ENCODE measurements around the gene KCTD6.
A peak's percentile ranks its signal among the peaks of the same experiment; 100 is the strongest.

Gene KCTD6

GRCh38 chr3:58469096-58469495 lies 22.8 kb upstream of the KCTD6 start:
- Histone ChIP-seq H3K4me1 (peaks cover 4% of the 10 kb centered on the region), H3K9me3 (ENCODE audit: control insufficient read depth, low read length) (no peaks in the 10 kb centered on the region), H3K4me3 (ENCODE audit: low read depth, low read length) (no peak overlapping the region), H3K4me2 (ENCODE audit: low read length) (no peak overlapping the region), H3K9ac (no peak overlapping the region), H3K79me2 (no peaks in the 10 kb centered on the region), H3K27ac (no peak overlapping the region), H3K27me3 (ENCODE audit: control insufficient read depth, insufficient read depth, low read length) (no peaks in the 10 kb centered on the region), H3K36me3 (ENCODE audit: control insufficient read depth, insufficient read depth, low read length) (no peaks in the 10 kb centered on the region), H2AFZ (no peak overlapping the region)
- TF ChIP-seq, protein P1, sequence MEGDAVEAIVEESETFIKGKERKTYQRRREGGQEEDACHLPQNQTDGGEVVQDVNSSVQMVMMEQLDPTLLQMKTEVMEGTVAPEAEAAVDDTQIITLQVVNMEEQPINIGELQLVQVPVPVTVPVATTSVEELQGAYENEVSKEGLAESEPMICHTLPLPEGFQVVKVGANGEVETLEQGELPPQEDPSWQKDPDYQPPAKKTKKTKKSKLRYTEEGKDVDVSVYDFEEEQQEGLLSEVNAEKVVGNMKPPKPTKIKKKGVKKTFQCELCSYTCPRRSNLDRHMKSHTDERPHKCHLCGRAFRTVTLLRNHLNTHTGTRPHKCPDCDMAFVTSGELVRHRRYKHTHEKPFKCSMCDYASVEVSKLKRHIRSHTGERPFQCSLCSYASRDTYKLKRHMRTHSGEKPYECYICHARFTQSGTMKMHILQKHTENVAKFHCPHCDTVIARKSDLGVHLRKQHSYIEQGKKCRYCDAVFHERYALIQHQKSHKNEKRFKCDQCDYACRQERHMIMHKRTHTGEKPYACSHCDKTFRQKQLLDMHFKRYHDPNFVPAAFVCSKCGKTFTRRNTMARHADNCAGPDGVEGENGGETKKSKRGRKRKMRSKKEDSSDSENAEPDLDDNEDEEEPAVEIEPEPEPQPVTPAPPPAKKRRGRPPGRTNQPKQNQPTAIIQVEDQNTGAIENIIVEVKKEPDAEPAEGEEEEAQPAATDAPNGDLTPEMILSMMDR (IDR thresholded peaks at IDR 0.05) = no peak

DNA sequence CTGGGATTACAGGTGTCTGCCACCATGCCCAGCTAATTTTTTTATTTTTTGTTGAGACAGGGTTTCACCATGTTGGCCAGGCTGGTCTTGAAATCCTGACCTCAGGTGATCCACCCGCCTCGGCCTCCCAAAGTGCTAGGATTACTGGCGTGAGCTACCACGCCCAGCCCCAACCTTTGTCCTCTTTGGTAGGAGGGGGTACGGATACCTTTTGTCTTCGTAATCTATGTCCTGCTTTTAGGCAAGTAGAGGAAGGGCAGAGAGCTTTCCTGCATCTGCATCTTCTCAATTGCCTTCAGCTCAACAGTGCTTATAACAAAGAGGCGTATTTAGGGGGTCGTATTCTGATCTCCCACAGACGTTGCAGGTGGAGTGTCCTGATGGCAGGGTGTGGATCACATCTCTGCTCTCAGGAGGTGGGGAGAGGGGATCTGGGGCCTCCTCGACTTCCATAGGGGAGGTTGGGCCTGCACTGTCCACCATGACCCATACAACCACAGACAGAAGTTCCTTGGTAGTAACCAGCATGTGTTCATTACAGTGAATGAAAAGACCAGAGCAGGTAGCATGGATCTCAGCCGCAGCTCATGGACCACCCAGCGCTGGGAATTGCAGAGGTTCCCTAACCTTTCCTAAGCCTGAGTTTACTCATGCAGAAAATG lies 21.4 kb upstream of the KCTD6 start:
- Histone ChIP-seq H3K9ac (no peak overlapping the region), H3K79me2 (no peaks in the 10 kb centered on the region), H3K4me1 (peaks cover 4% of the 10 kb centered on the region), H3K27me3 (ENCODE audit: control insufficient read depth, insufficient read depth, low read length) (no peaks in the 10 kb centered on the region), H3K4me3 (ENCODE audit: low read depth, low read length) (no peak overlapping the region), H2AFZ (peak overlapping the region; percentile 52), H3K27ac (no peak overlapping the region), H3K4me2 (ENCODE audit: low read length) (no peak overlapping the region), H3K36me3 (ENCODE audit: control insufficient read depth, insufficient read depth, low read length) (no peaks in the 10 kb centered on the region), H3K9me3 (ENCODE audit: control insufficient read depth, low read length) (no peaks in the 10 kb centered on the region)
- TF ChIP-seq, protein P1 (IDR thresholded peaks at IDR 0.05) = no peak

GRCh38 chr3:58471025-58471887 lies 20.6 kb upstream of the KCTD6 start:
- no peak overlapping the region for H3K4me2 ChIP-seq (ENCODE audit: low read length)
- H3K79me2 ChIP-seq = no peaks in the 10 kb centered on the region
- no peak overlapping the region for H3K9ac ChIP-seq
- H3K4me3 ChIP-seq (ENCODE audit: low read depth, low read length) = no peak overlapping the region
- H3K36me3 ChIP-seq (ENCODE audit: control insufficient read depth, insufficient read depth, low read length) = no peaks in the 10 kb centered on the region
- TF ChIP-seq, protein P1 (IDR thresholded peaks at IDR 0.05) = no peak
- H2AFZ ChIP-seq = peak overlapping the region; percentile 52
- H3K27me3 ChIP-seq (ENCODE audit: control insufficient read depth, insufficient read depth, low read length) = no peaks in the 10 kb centered on the region
- H3K27ac ChIP-seq = no peak overlapping the region
- H3K4me1 ChIP-seq = peaks cover 4% of the 10 kb centered on the region
- no peaks in the 10 kb centered on the region for H3K9me3 ChIP-seq (ENCODE audit: control insufficient read depth, low read length)

- H2AFZ ChIP-seq = no peak overlapping the region
- H3K4me3 ChIP-seq (ENCODE audit: low read depth, low read length) = no peak overlapping the region
- no peak overlapping the region for H3K27ac ChIP-seq
- no peak overlapping the region for H3K4me2 ChIP-seq (ENCODE audit: low read length)
- TF ChIP-seq, protein P1 (IDR thresholded peaks at IDR 0.05) = no peak
- H3K79me2 ChIP-seq = no peaks in the 10 kb centered on the region
- H3K27me3 ChIP-seq (ENCODE audit: control insufficient read depth, insufficient read depth, low read length) = no peaks in the 10 kb centered on the region
- H3K9me3 ChIP-seq (ENCODE audit: control insufficient read depth, low read length) = no peaks in the 10 kb centered on the region
- no peaks in the 10 kb centered on the region for H3K36me3 ChIP-seq (ENCODE audit: control insufficient read depth, insufficient read depth, low read length)
- H3K9ac ChIP-seq = no peak overlapping the region
- H3K4me1 ChIP-seq = peaks cover 4% of the 10 kb centered on the region
Observed at GRCh38 chr3:58473275-58473674, 18.6 kb upstream of the KCTD6 start.

Measured in parathyroid adenoma (tissue), 2 donors.